ENCODE results near the gene CAPN3.

Gene CAPN3

GRCh38 chr15:42402455-42403205 lies 43.3 kb downstream of the CAPN3 start:
- H3K4me3 ChIP-seq (replicated peaks; ENCODE audit: insufficient read depth, low read length), result no peak overlapping the region
- no peak overlapping the region for H3K27ac ChIP-seq (replicated peaks)
- DNase-seq (ENCODE audit: low read depth in 1 of 2, low spot score in 1 of 2), result peak in 1 of 2 experiments; percentile 39
- H3K27me3 ChIP-seq (ENCODE audit: insufficient read depth, poor library complexity, severe bottlenecking), result no peaks in the 10 kb centered on the region
- TF ChIP-seq POLR2AphosphoS5 (IDR thresholded peaks at IDR 0.05; ENCODE audit: low read depth) (no peak), SPI1 (IDR thresholded peaks at IDR 0.05; ENCODE audit: borderline replicate concordance, low read depth) (peak; percentile 36)

GRCh38 chr15:42403389-42403788 lies 44.1 kb downstream of the CAPN3 start:
- DNase-seq (ENCODE audit: low read depth in 1 of 2, low spot score in 1 of 2), result no peak
- TF ChIP-seq POLR2AphosphoS5 (IDR thresholded peaks at IDR 0.05; ENCODE audit: low read depth) (no peak), CTCF (IDR thresholded peaks at IDR 0.05; ENCODE audit: insufficient read depth, low read length) (no peak), GABPA (IDR thresholded peaks at IDR 0.05; ENCODE audit: low read depth) (no peak), SPI1 (IDR thresholded peaks at IDR 0.05; ENCODE audit: borderline replicate concordance, low read depth) (no peak)
- Histone ChIP-seq H3K4me3 (replicated peaks; ENCODE audit: insufficient read depth, low read length) (no peak overlapping the region), H3K27me3 (ENCODE audit: insufficient read depth, poor library complexity, severe bottlenecking) (no peaks in the 10 kb centered on the region), H3K27ac (replicated peaks) (no peak overlapping the region)

GRCh38 chr15:42404461-42405235 lies 45.3 kb downstream of the CAPN3 start:
- no peak for TF ChIP-seq SPI1 (IDR thresholded peaks at IDR 0.05; ENCODE audit: borderline replicate concordance, low read depth)
- no peak for TF ChIP-seq POLR2AphosphoS5 (IDR thresholded peaks at IDR 0.05; ENCODE audit: low read depth)
- no peak for TF ChIP-seq REST (IDR thresholded peaks at IDR 0.05; ENCODE audit: insufficient replicate concordance, low read depth)
- TF ChIP-seq GABPA (IDR thresholded peaks at IDR 0.05; ENCODE audit: low read depth), result no peak
- TF ChIP-seq CTCF (IDR thresholded peaks at IDR 0.05; ENCODE audit: insufficient read depth, low read length), result no peak
- no peak overlapping the region for H3K4me3 ChIP-seq (replicated peaks; ENCODE audit: insufficient read depth, low read length)
- DNase-seq (ENCODE audit: low read depth in 1 of 2, low spot score in 1 of 2), result no peak
- no peaks in the 10 kb centered on the region for H3K27me3 ChIP-seq (ENCODE audit: insufficient read depth, poor library complexity, severe bottlenecking)
- no peak overlapping the region for H3K27ac ChIP-seq (replicated peaks)

GRCh38 chr15:42405863-42406482 lies 46.7 kb downstream of the CAPN3 start:
- no peaks in the 10 kb centered on the region for H3K27me3 ChIP-seq (ENCODE audit: insufficient read depth, poor library complexity, severe bottlenecking)
- no peak for TF ChIP-seq POLR2AphosphoS5 (IDR thresholded peaks at IDR 0.05; ENCODE audit: low read depth)
- H3K4me3 ChIP-seq (replicated peaks; ENCODE audit: insufficient read depth, low read length), result no peak overlapping the region
- no peak overlapping the region for H3K27ac ChIP-seq (replicated peaks)
- DNase-seq (ENCODE audit: low read depth in 1 of 2, low spot score in 1 of 2), result no peak

GRCh38 chr15:42408178-42408577 lies 48.9 kb downstream of the CAPN3 start:
- TF ChIP-seq CTCF (IDR thresholded peaks at IDR 0.05; ENCODE audit: insufficient read depth, low read length) (no peak), SPI1 (IDR thresholded peaks at IDR 0.05; ENCODE audit: borderline replicate concordance, low read depth) (no peak), GABPA (IDR thresholded peaks at IDR 0.05; ENCODE audit: low read depth) (no peak), POLR2AphosphoS5 (IDR thresholded peaks at IDR 0.05; ENCODE audit: low read depth) (no peak), REST (IDR thresholded peaks at IDR 0.05; ENCODE audit: insufficient replicate concordance, low read depth) (no peak)
- Histone ChIP-seq H3K27ac (replicated peaks) (no peak overlapping the region), H3K4me3 (replicated peaks; ENCODE audit: insufficient read depth, low read length) (no peak overlapping the region), H3K27me3 (ENCODE audit: insufficient read depth, poor library complexity, severe bottlenecking) (no peaks in the 10 kb centered on the region)
- DNase-seq (ENCODE audit: low read depth in 1 of 2, low spot score in 1 of 2), result no peak

Data from HL-60 (cell line).